Omental fat pad (tissue), 4 donors: ENCODE measurements around the gene TAB3. TPM values are rescaled to one million over a fixed set of nuclear protein-coding genes. Genes with fewer than 3 reads are reported as not detected.

ENCODE experiments used
- ATAC-seq: fragments of 150-250 bp; one replicate; pipeline ENCODE4 v1.9.1; 2016; ENCODE audit warnings: mild to moderate bottlenecking, moderate library complexity; ENCODE audit not compliant: low FRiP score
- DNase-seq: peaks from one replicate; pipeline ENCODE4 v3.0.0-alpha.2; 2019; ENCODE audit warnings: low spot score
- total RNA-seq, 4 donors: library from RNA; depleted of rRNA; stranded (reverse); fragments of >200 nt; gene quantifications; one replicate each; pipeline ENCODE4 v1.1.0, GENCODE V29; 2016
- TF ChIP-seq, protein P1 (sequence below), 3 donors: fragments of 450-650 bp; IDR thresholded peaks; one replicate each; pipeline ENCODE4 v1.5.1; 2016 to 2017; ENCODE audit warnings: antibody characterized with exemption in 3 of 3, mild to moderate bottlenecking in 3 of 3, moderate library complexity in 2 of 3

The TAB3 gene
- total RNA-seq, 4 donors from 2014 or later: 24.3 to 31.2 (median 27.9) TPM

DNA sequence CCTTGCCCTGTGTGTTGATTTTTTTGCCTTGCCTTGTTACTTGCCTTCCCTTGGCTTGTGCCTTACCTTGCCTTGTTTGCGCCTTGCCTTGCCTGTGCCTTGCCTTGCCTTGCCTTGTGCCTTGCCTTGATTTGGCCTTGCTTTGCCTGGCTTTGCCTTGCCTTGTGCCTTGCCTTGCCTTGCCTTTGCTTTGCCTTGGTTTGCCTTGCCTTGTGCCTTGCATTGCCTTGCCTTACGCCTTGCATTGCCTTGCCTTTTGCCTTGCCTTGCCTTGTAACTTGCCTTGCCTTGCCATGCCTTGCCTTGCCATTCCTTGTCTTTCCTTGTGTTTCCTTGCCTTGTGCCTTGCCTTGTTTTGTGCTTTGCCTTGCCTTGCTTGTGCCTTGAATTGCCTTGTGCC is 94.6 kb downstream of the TAB3 start:
- no peak for DNase-seq
- TF ChIP-seq, protein P1, sequence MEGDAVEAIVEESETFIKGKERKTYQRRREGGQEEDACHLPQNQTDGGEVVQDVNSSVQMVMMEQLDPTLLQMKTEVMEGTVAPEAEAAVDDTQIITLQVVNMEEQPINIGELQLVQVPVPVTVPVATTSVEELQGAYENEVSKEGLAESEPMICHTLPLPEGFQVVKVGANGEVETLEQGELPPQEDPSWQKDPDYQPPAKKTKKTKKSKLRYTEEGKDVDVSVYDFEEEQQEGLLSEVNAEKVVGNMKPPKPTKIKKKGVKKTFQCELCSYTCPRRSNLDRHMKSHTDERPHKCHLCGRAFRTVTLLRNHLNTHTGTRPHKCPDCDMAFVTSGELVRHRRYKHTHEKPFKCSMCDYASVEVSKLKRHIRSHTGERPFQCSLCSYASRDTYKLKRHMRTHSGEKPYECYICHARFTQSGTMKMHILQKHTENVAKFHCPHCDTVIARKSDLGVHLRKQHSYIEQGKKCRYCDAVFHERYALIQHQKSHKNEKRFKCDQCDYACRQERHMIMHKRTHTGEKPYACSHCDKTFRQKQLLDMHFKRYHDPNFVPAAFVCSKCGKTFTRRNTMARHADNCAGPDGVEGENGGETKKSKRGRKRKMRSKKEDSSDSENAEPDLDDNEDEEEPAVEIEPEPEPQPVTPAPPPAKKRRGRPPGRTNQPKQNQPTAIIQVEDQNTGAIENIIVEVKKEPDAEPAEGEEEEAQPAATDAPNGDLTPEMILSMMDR (IDR thresholded peaks at IDR 0.05): no peak
- no peak for ATAC-seq

GRCh38 chrX:30793767-30794103 is 95.3 kb downstream of the TAB3 start:
- ATAC-seq: no peak
- DNase-seq: no peak
- TF ChIP-seq, protein P1 (IDR thresholded peaks at IDR 0.05): no peak

GRCh38 chrX:30793075-30793766 is 95.8 kb downstream of the TAB3 start:
- no peak for DNase-seq
- TF ChIP-seq, protein P1 (IDR thresholded peaks at IDR 0.05): no peak
- ATAC-seq: no peak

- DNase-seq: no peak
- no peak for ATAC-seq
- TF ChIP-seq, protein P1 (IDR thresholded peaks at IDR 0.05): no peak
Measured at GRCh38 chrX:30791296-30792278, 97.5 kb downstream of the TAB3 start.

DNA sequence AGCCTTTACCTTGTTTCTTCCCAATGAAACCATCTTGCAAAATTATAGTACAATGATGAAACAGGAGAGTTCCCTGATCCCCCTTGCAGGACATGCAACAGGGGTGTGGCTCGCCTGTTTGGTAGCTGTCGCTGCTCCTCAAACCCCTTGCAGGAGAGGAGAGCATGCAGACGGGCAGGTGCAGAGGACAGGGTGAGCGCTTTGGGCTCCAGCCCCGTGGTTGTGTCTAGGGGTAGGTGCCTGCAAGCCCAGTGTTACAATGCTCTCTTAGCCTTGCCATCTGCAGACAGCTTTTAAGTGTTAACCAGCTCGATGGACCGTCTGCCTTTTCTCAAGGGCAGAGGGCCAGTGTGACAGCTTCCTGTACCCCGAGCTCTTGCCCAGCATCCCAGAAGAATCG is 102.0 kb downstream of the TAB3 start:
- ATAC-seq (no peak), DNase-seq (no peak)
- TF ChIP-seq, protein P1 (IDR thresholded peaks at IDR 0.05): no peak

- no peak for DNase-seq
- TF ChIP-seq, protein P1 (IDR thresholded peaks at IDR 0.05): no peak
- no peak for ATAC-seq
Measured at GRCh38 chrX:30786374-30786773, 102.7 kb downstream of the TAB3 start.
